H9 (cell line): Measurements from ENCODE around the gene RASSF8. TPM values are rescaled to one million over a fixed set of nuclear protein-coding genes. Genes with fewer than 3 reads are reported as not detected.

Experiments used
- DNase-seq: peaks from one replicate; pipeline ENCODE4 v3.0.0-alpha.2; 2017
- H2AFZ ChIP-seq: one replicate; pipeline ENCODE4 v1.6.1; 2013; ENCODE audit warnings: mild to moderate bottlenecking, low read length, control low read depth, moderate library complexity
- H2AK5ac ChIP-seq: 2 replicates; pipeline ENCODE4 v1.6.1; 2013; ENCODE audit warnings: low read length, control low read depth, mixed read lengths; ENCODE audit not compliant: insufficient read length
- H2BK120ac ChIP-seq: one replicate; pipeline ENCODE4 v1.6.1; 2013; ENCODE audit warnings: low read depth, mild to moderate bottlenecking, low read length, control low read depth, inconsistent platforms; ENCODE audit not compliant: poor library complexity, severe bottlenecking
- H2BK12ac ChIP-seq: 2 replicates; pipeline ENCODE4 v1.6.1; 2013; ENCODE audit warnings: low read length, control low read depth, mixed read lengths, low read depth; ENCODE audit not compliant: insufficient read length
- H2BK15ac ChIP-seq: 2 replicates; pipeline ENCODE4 v1.6.1; 2013; ENCODE audit warnings: low read depth, low read length, control low read depth
- H2BK20ac ChIP-seq: one replicate; pipeline ENCODE4 v1.6.1; 2013; ENCODE audit warnings: low read depth, mild to moderate bottlenecking, low read length, control low read depth, inconsistent platforms; ENCODE audit not compliant: poor library complexity, severe bottlenecking
- H2BK5ac ChIP-seq: 2 replicates; pipeline ENCODE4 v1.6.1; 2013; ENCODE audit warnings: low read length, control low read depth, mixed read lengths; ENCODE audit not compliant: insufficient read length
- H3K14ac ChIP-seq: 2 replicates; pipeline ENCODE4 v1.6.1; 2013; ENCODE audit warnings: low read length, control low read depth; ENCODE audit not compliant: insufficient read depth
- H3K18ac ChIP-seq: 2 replicates; pipeline ENCODE4 v1.6.1; 2013; ENCODE audit warnings: low read depth, mild to moderate bottlenecking, mixed read lengths, low read length, control low read depth; ENCODE audit not compliant: insufficient read length
- H3K23ac ChIP-seq: 2 replicates; pipeline ENCODE4 v1.6.1; 2013; ENCODE audit warnings: low read length, control low read depth, mixed read lengths, low read depth; ENCODE audit not compliant: insufficient read length
- H3K23me2 ChIP-seq: 2 replicates; pipeline ENCODE4 v1.6.1; 2013; ENCODE audit warnings: low read depth, mild to moderate bottlenecking, mixed read lengths, low read length, control low read depth; ENCODE audit not compliant: insufficient read length, poor library complexity, severe bottlenecking
- H3K27ac ChIP-seq: 2 replicates; pipeline ENCODE4 v1.5.1; 2013; ENCODE audit warnings: low read length, control low read depth, mixed read lengths, low read depth; ENCODE audit not compliant: insufficient read length
- H3K27me3 ChIP-seq: 2 replicates; pipeline ENCODE4 v1.6.1; 2013; ENCODE audit warnings: low read length, control low read depth, inconsistent platforms; ENCODE audit not compliant: insufficient read depth
- H3K4ac ChIP-seq: 2 replicates; pipeline ENCODE4 v1.6.1; 2013; ENCODE audit warnings: low read depth, mild to moderate bottlenecking, control low read depth, inconsistent platforms, low read length, moderate library complexity
- H3K4me1 ChIP-seq: 2 replicates; pipeline ENCODE4 v1.6.1; 2013; ENCODE audit warnings: low read length, control low read depth, inconsistent platforms; ENCODE audit not compliant: insufficient read depth
- H3K4me2 ChIP-seq: 2 replicates; pipeline ENCODE4 v1.6.1; 2013; ENCODE audit warnings: low read length, control low read depth, mixed read lengths; ENCODE audit not compliant: insufficient read length, insufficient read depth
- H3K56ac ChIP-seq: 2 replicates; pipeline ENCODE4 v1.6.1; 2013; ENCODE audit warnings: low read depth, mild to moderate bottlenecking, mixed read lengths, low read length, control low read depth; ENCODE audit not compliant: insufficient read length
- H3K79me1 ChIP-seq: 2 replicates; pipeline ENCODE4 v1.6.1; 2013; ENCODE audit warnings: low read depth, mild to moderate bottlenecking, moderate library complexity, low read length, control low read depth, inconsistent platforms; ENCODE audit not compliant: insufficient read depth, poor library complexity, severe bottlenecking
- H3K79me2 ChIP-seq: 2 replicates; pipeline ENCODE4 v1.6.1; 2013; ENCODE audit warnings: low read length, control low read depth, inconsistent platforms; ENCODE audit not compliant: insufficient read depth
- H3K9ac ChIP-seq: 2 replicates; pipeline ENCODE4 v1.6.1; 2013; ENCODE audit warnings: low read length, control low read depth, mixed read lengths; ENCODE audit not compliant: insufficient read length; ENCODE audit errors: extremely low read depth
- H3K9me3 ChIP-seq: one replicate; pipeline ENCODE4 v1.6.1; 2013; ENCODE audit warnings: low read depth, low read length, inconsistent platforms; ENCODE audit not compliant: control insufficient read depth
- H3T11ph ChIP-seq: one replicate; pipeline ENCODE4 v1.6.1; 2013; ENCODE audit warnings: mild to moderate bottlenecking, low read length, control low read depth, inconsistent platforms
- H4K20me1 ChIP-seq: one replicate; pipeline ENCODE4 v1.6.1; 2013; ENCODE audit not compliant: control insufficient read depth, insufficient read length, insufficient read depth
- H4K5ac ChIP-seq: 2 replicates; pipeline ENCODE4 v1.6.1; 2013; ENCODE audit warnings: low read depth, mild to moderate bottlenecking, mixed read lengths, low read length, control low read depth; ENCODE audit not compliant: insufficient read length
- H4K8ac ChIP-seq: replicated peaks from 2 replicates; pipeline ENCODE4 v1.6.1; 2013; ENCODE audit warnings: low read length, control low read depth, mixed read lengths, low read depth; ENCODE audit not compliant: insufficient read length
- H4K91ac ChIP-seq: 2 replicates; pipeline ENCODE4 v1.6.1; 2013; ENCODE audit warnings: low read depth, mild to moderate bottlenecking, moderate library complexity, mixed read lengths, low read length, control low read depth; ENCODE audit not compliant: insufficient read length
- H3K27ac Mint-ChIP-seq, 3 experiments: 2 replicates in 2 of 3; 3 replicates in 1 of 3; pipeline ENCODE4 v1.8.0; 2020 to 2021; ENCODE audit warnings: mixed read lengths in 3 of 3, mild to moderate bottlenecking in 1 of 3, moderate library complexity in 1 of 3
- H3K27me3 Mint-ChIP-seq: 2 replicates; pipeline ENCODE4 v1.8.0; 2021; ENCODE audit warnings: low read depth, mild to moderate bottlenecking, moderate library complexity, mixed read lengths
- H3K36me3 Mint-ChIP-seq, 3 experiments: 2 replicates in 2 of 3; 3 replicates in 1 of 3; pipeline ENCODE4 v1.8.0; 2020 to 2021; ENCODE audit warnings: low read depth in 3 of 3, mixed read lengths in 3 of 3; ENCODE audit not compliant: insufficient read depth in 1 of 3
- H3K4me1 Mint-ChIP-seq, 2 experiments: 2 replicates each; pipeline ENCODE4 v1.8.0; 2020; ENCODE audit warnings: mixed read lengths in 2 of 2
- H3K4me3 Mint-ChIP-seq, 2 experiments: 2 replicates in 1 of 2; 3 replicates in 1 of 2; pipeline ENCODE4 v1.8.0; 2020 to 2021; ENCODE audit warnings: mild to moderate bottlenecking in 2 of 2, mixed read lengths in 2 of 2, moderate library complexity in 1 of 2
- H3K9me3 Mint-ChIP-seq, 2 experiments: 2 replicates in 1 of 2; 3 replicates in 1 of 2; pipeline ENCODE4 v1.8.0; 2020; ENCODE audit warnings: mild to moderate bottlenecking in 2 of 2, mixed read lengths in 2 of 2, moderate library complexity in 1 of 2
- WGBS: extraction: QIAGEN DNeasy Blood & Tissue Kit; methylation state at CpG from one replicate; pipeline ENCODE4 v1.1.7; 2013; ENCODE audit warnings: missing lambda C conversion rate, low lambda C conversion rate, mixed read lengths; ENCODE audit not compliant: insufficient read length; ENCODE audit errors: extremely low coverage; 5-methylcytosine and 5-hydroxymethylcytosine counted together
- total RNA-seq: library from RNA; stranded (reverse); gene quantifications from 2 replicates; pipeline ENCODE4 v1.2.1, GENCODE V29; 2021
- TF ChIP-seq, protein P1 (sequence below): fragments of 200-600 bp; sonication (generic); conservative IDR thresholded peaks from 3 replicates; pipeline ENCODE4 v1.8.0; 2021; ENCODE audit warnings: antibody characterized with exemption, mild to moderate bottlenecking

Gene RASSF8
- total RNA-seq, 1 experiment from 2014 or later, result 38.8 TPM

DNA sequence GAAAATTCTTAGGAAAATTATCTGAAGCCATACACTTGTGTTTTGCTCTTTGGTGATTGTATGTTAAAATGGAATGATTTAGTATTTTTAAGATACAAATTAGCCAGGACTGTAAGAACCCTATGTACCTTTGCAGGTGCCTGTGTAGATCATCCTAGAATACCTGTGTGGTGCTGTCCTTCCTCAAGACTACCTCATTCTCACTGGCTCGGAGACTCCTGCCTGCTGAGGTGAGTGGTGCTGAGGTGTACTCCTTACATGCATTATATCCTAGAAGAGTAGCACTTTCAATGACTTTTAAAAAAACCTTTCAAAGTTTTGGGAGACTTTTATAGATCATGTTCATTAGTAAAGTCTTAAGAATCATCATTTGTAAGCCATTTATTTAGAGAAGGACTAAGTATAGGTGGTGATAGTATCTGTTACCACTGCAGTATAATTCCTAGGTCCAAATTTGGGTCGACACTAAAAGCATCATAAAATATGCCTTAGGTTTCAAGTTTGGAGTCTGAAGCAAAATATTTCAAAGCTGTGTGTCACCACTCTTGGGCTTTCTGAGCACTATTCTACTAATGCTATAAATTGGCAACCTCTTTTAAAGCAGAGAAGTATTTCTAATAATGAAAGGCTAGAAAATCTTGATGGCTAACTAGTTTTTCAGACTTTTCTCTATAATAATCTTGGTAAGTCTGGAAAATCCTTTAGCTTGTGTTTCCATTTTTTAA, 36.6 kb downstream of the RASSF8 start:
- Mint-ChIP-seq H3K27ac (peak overlapping the region; percentile 58 to 98 (median 92); a peak in 6 of 7 replicates), H3K4me3 (peak overlapping the region in 1 of 2 experiments; percentile 16; a peak in 2 of 5 replicates), H3K27me3 (no peaks in the 10 kb centered on the region), H3K4me1 (peaks cover 69 to 74% of the 10 kb centered on the region in 2 experiments), H3K36me3 (peaks cover 0 to 2% (median 0%) of the 10 kb centered on the region in 3 experiments; a peak in 1 of 7 replicates), H3K9me3 (no peaks in the 10 kb centered on the region)
- no peak for DNase-seq
- H3K18ac ChIP-seq, result no peak overlapping the region
- no peak overlapping the region for H2BK120ac ChIP-seq
- no peaks in the 10 kb centered on the region for H3K9me3 ChIP-seq
- no peaks in the 10 kb centered on the region for H3K27me3 ChIP-seq
- no peak overlapping the region for H2AFZ ChIP-seq
- H4K91ac ChIP-seq, result no peak overlapping the region
- TF ChIP-seq, protein P1, sequence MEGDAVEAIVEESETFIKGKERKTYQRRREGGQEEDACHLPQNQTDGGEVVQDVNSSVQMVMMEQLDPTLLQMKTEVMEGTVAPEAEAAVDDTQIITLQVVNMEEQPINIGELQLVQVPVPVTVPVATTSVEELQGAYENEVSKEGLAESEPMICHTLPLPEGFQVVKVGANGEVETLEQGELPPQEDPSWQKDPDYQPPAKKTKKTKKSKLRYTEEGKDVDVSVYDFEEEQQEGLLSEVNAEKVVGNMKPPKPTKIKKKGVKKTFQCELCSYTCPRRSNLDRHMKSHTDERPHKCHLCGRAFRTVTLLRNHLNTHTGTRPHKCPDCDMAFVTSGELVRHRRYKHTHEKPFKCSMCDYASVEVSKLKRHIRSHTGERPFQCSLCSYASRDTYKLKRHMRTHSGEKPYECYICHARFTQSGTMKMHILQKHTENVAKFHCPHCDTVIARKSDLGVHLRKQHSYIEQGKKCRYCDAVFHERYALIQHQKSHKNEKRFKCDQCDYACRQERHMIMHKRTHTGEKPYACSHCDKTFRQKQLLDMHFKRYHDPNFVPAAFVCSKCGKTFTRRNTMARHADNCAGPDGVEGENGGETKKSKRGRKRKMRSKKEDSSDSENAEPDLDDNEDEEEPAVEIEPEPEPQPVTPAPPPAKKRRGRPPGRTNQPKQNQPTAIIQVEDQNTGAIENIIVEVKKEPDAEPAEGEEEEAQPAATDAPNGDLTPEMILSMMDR, result no peak
- H2BK20ac ChIP-seq, result no peak overlapping the region
- no peak overlapping the region for H2BK5ac ChIP-seq
- H3K4me2 ChIP-seq, result no peak overlapping the region
- no peak overlapping the region for H3T11ph ChIP-seq
- no peak overlapping the region for H3K56ac ChIP-seq
- H3K4me1 ChIP-seq, result peaks cover 3% of the 10 kb centered on the region; the same call in 1 of the 2 replicates
- H2BK15ac ChIP-seq, result no peak overlapping the region
- H4K20me1 ChIP-seq, result no peaks in the 10 kb centered on the region
- H4K5ac ChIP-seq, result no peak overlapping the region
- no peak overlapping the region for H3K14ac ChIP-seq
- no peaks in the 10 kb centered on the region for H3K23me2 ChIP-seq
- no peak overlapping the region for H3K27ac ChIP-seq
- no peak overlapping the region for H2BK12ac ChIP-seq
- peaks cover 4% of the 10 kb centered on the region; the same call in 1 of the 2 replicates for H3K79me2 ChIP-seq
- no peak overlapping the region for H2AK5ac ChIP-seq
- no peak overlapping the region for H3K9ac ChIP-seq
- H4K8ac ChIP-seq, result no peak overlapping the region
- no CpG with 5 or more reads among the region's 2 CpGs for WGBS
- no peaks in the 10 kb centered on the region for H3K79me1 ChIP-seq
- no peak overlapping the region for H3K4ac ChIP-seq
- no peak overlapping the region for H3K23ac ChIP-seq
